Measurements from ENCODE around the gene COLEC11.

DNA sequence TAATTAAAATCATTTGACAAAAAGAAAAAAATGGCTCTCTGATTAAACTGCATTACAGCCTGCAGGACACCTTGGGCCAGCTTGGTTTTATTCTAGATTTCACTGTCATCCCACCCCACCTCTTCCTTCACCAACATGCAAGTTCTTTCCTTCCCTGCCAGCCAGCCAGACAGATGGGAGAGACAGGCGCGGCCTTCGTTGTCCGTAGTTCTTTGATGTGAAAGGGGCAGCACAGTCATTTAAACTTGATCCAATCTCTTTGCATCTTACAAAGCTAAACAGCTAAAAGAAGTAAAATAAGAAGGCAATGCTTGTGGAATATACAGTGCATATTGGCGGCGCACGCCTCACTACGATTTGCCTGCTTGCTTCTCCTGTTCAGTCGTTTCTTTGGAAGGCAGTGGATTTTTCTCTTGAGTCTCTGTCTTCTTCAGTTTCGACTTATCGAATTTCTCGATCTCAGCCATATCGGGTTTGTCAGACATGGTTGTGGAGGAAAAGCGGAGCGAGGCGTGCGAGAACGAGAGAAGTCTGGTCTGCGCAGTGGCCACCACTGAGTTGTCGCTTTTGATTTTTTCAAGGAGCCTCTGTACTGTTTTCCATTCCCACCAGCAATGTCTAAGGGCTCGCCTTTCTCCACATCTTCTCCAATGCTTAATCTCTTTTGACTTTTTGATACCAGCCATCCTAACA lies 22.4 kb downstream of the COLEC11 start:
- no peak for TF ChIP-seq EZH2 (IDR thresholded peaks at IDR 0.05; ENCODE audit: borderline replicate concordance, low read depth, low read length, severe bottlenecking)
- TF ChIP-seq, protein P1, sequence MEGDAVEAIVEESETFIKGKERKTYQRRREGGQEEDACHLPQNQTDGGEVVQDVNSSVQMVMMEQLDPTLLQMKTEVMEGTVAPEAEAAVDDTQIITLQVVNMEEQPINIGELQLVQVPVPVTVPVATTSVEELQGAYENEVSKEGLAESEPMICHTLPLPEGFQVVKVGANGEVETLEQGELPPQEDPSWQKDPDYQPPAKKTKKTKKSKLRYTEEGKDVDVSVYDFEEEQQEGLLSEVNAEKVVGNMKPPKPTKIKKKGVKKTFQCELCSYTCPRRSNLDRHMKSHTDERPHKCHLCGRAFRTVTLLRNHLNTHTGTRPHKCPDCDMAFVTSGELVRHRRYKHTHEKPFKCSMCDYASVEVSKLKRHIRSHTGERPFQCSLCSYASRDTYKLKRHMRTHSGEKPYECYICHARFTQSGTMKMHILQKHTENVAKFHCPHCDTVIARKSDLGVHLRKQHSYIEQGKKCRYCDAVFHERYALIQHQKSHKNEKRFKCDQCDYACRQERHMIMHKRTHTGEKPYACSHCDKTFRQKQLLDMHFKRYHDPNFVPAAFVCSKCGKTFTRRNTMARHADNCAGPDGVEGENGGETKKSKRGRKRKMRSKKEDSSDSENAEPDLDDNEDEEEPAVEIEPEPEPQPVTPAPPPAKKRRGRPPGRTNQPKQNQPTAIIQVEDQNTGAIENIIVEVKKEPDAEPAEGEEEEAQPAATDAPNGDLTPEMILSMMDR (IDR thresholded peaks at IDR 0.05; ENCODE audit: borderline replicate concordance, extremely low read depth, low read length, poor library complexity, severe bottlenecking) = no peak

Data from DND-41 (cell line).